A549 (cell line): Measurements from ENCODE around the gene STOM.

ENCODE experiments used
- CTCF ChIP-seq: fragments of >200 bp; sonication (Bioruptor Twin); formaldehyde crosslinking; IDR thresholded peaks from 3 replicates; pipeline ENCODE4 v1.5.1; 2016
- E2F6 ChIP-seq: IDR thresholded peaks from 2 replicates; pipeline ENCODE4 v1.6.1; 2012; ENCODE audit warnings: low read depth, borderline replicate concordance
- EHMT2 ChIP-seq: fragments of 200-600 bp; sonication (generic); IDR thresholded peaks from 2 replicates; pipeline ENCODE4 v1.6.1; 2016; ENCODE audit warnings: antibody characterized with exemption, low read depth, mild to moderate bottlenecking, moderate library complexity
- EP300 ChIP-seq, 2 experiments: fragments of >200 bp; sonication (Bioruptor Twin); formaldehyde crosslinking; IDR thresholded peaks; 2 replicates in 1 of 2; 3 replicates in 1 of 2; pipeline ENCODE4 v1.6.1; 2016 to 2017
- JUNB ChIP-seq: fragments of >200 bp; sonication (Bioruptor Twin); formaldehyde crosslinking; IDR thresholded peaks from 2 replicates; pipeline ENCODE4 v1.6.1; 2016
- MAX ChIP-seq: IDR thresholded peaks from 2 replicates; pipeline ENCODE4 v1.6.1; 2012
- NFE2L2 ChIP-seq: fragments of 150-350 bp; conservative IDR thresholded peaks from 2 replicates; pipeline ENCODE4 v1.6.1; 2014; ENCODE audit warnings: low read length
- POLR2A ChIP-seq: IDR thresholded peaks from 2 replicates; pipeline ENCODE4 v1.6.1; 2012; ENCODE audit warnings: mild to moderate bottlenecking, low read length
- RAD21 ChIP-seq, 2 experiments: fragments of >200 bp in 1 of 2; sonication (Bioruptor Twin) in 1 of 2; formaldehyde crosslinking in 1 of 2; IDR thresholded peaks in 1 of 2; conservative IDR thresholded peaks in 1 of 2; 2 replicates in 1 of 2; 3 replicates in 1 of 2; pipeline ENCODE4 v1.6.1; 2012 to 2018; ENCODE audit warnings: inconsistent platforms in 1 of 2

- TF ChIP-seq CTCF = no peak
- TF ChIP-seq POLR2A = no peak
- TF ChIP-seq MAX = no peak
- no peak for TF ChIP-seq RAD21 (conservative IDR thresholded peaks at IDR 0.05 in 1 of 2, IDR thresholded peaks at IDR 0.05 in 1 of 2)
- TF ChIP-seq EHMT2 = no peak
- TF ChIP-seq EP300 (IDR thresholded peaks at IDR 0.05) = no peak
- TF ChIP-seq NFE2L2 = no peak
- no peak for TF ChIP-seq E2F6
- TF ChIP-seq JUNB = no peak
Observed at GRCh38 chr9:121398374-121398773, 28.3 kb upstream of the STOM start.
